NCI-H82 treated with DMSO at 0.1 percent for 48 hours (cell line): ENCODE results near the gene LYZL6.
"Not testable (repeated sequence)": the region's sequence is repeated elsewhere in the genome, so short reads cannot be mapped to it uniquely, and the experiment has no call there.

ENCODE experiments used
- DNase-seq: peaks from one replicate; lab custom pipeline; 2025; ENCODE audit not compliant: unreplicated experiment; lab: John Stamatoyannopoulos, UW

Gene LYZL6

DNA sequence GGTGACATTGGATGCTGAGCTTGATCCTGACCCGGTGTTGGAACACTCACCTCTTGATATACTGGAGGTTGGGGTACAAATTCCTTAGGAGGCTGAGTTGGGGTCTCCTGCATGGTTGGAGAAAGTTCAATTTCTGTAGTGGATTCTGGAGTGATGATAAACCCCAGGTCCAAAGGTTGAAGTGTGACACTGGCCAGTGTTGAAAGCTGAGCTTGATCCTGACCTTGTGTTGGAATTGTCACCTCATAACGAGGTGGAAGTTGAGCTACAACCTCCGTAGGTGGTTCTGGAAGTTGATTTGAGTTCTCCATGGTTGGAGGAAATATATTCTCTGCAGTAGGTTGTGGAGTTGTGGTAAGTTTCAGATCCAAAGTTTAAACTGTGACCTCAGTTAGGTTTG lies 34.1 kb downstream of the LYZL6 start:
- no peak for DNase-seq

DNA sequence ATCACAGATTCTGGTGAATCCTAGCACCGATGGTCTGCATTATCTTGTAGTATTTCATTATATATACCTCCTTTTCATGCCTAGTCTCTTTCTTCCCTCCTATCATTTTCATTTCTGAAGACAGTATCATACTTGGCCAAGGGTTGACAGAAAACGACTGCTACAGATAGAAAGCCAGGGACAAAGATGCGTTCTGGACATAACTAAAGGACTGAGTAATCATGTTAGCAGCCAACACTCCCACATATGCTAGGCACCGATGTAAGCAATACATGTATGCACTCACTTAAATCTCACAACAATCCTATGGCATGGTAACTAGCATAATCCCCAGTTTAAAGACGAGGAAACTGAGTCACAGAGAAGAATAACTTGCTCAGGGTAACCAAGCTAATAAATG lies 35.8 kb downstream of the LYZL6 start:
- DNase-seq: no peak

- DNase-seq: no peak
Measured at GRCh38 chr17:35906926-35907637, 36.4 kb downstream of the LYZL6 start.

- DNase-seq: no peak
Measured at GRCh38 chr17:35906191-35906925, 37.2 kb downstream of the LYZL6 start.

GRCh38 chr17:35903451-35903850 lies 40.1 kb downstream of the LYZL6 start:
- no peak for DNase-seq

- no peak for DNase-seq
Measured at GRCh38 chr17:35901631-35902175, 41.8 kb downstream of the LYZL6 start.

GRCh38 chr17:35900708-35901480 lies 42.6 kb downstream of the LYZL6 start:
- DNase-seq: no peak

DNA sequence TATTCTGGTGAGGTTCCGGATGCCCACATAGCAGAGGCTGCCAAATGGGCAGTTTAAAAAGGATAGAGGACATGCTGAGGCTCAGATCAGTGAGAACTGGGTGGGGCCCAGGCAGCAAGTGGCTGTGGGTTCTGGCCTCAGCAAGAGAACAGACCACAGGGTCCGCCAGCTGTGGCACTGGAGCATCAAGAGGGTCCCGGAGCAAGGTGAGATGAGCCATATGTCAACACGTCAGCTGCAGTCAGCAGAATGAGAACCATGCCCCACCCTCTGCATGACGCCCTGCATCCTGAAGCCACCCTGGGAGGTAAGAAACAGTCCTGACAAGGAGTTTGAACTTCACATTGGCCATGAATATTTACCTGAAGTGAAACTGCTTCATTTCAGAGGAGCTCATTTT lies 43.2 kb downstream of the LYZL6 start:
- no peak for DNase-seq

DNA sequence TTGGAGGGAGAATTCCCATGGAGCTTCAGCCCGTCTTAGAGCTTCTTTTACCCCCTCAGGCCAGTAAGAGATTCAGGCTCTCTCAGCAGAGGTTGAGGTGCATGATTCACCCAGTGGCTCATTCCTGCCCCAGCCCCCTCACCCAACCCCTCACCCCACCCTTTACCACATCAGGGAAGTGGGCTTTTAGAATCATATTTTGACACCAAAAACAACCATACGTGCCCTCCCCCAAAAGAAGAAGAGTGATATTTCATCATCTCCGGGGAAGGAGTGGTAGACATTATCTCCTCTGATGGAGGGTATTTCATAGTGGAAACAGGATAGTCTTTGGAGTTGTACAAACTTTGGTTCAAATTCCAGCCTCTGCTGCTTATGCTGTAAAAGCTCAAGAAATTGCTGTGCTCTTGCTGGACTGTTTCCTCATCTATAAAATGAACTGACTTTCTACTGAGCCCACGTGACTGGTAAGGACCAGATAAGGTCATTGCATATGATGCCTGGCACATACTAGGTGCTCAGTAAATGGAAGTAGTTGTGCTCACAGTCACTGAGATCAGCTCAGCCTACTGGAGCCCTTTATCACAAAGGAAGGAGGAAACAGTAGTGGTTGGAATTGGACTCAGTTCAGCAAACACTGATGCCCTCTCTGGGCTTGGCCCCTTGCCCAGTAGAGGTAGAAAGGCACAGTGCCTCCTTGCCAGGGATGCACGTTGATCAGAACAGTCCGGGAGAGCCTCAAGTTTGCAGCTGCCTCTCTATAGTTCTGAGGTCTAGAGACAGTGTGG lies 45.0 kb downstream of the LYZL6 start:
- no peak for DNase-seq

- DNase-seq: not testable (repeated sequence)
Measured at GRCh38 chr17:35897772-35898171, 45.7 kb downstream of the LYZL6 start.

DNA sequence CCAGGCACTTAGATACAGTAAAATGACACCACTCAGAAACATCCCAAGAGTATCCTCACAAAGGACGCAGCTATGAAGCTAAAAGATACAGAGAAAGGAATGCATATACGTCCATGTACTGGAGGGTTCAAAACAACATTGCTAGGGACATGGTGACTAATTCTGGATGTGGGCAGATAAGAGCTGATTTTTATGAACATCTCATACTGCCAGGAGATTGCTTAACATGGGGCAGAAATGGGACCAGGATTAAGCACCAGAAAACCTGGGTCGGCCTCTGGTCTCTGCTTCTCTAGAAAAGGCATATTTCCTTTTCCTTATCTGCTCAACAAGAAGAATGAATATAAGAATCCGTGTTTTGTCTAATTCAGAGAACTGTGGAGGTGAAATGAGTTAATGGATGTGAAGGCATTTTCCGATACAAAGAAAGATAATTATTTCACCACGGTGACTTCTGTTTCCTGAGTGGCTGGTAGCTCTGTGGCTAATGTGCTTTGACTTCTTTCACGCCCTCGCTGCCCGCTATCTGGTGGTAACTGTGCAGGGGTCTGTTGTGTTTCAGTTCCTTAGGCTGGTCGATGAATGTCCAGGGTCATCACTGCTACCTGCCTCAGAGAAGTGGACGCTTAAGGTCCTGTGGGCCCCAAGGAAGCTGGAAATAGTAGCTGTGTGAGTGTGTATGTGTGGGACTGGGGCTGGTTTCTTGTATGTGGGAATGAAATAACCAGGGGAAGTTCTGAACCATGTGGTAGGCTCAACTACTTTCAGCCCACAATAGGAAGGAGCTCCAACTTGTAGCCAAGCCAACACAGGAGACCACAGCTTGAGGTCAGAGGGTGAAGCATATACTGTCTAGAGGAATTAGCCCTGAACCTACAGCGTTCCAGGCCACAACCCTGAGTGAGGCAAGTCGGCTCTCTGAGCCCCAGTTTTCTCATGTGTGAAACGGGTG lies 47.6 kb downstream of the LYZL6 start:
- DNase-seq: no peak

- no peak for DNase-seq
Measured at GRCh38 chr17:35894206-35894605, 49.3 kb downstream of the LYZL6 start.

DNA sequence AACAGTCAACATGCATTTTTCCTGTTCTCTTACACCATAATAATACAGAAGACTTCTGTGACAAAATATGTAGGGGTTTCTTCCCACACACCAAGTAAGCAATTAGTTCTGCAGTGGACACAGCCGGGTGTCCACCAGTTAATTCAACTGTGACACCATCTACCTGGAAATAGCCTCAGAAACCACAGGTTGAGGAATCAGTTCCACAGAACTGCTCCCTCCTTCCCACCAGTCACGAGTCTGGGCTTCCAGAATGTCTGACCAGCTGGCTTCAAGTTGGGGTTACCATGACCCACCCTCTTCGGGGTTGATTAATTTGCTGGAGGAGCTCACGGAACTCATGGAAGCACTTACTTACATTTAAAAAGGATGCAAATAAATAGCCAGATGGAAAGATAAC lies 49.8 kb downstream of the LYZL6 start:
- no peak for DNase-seq

DNA sequence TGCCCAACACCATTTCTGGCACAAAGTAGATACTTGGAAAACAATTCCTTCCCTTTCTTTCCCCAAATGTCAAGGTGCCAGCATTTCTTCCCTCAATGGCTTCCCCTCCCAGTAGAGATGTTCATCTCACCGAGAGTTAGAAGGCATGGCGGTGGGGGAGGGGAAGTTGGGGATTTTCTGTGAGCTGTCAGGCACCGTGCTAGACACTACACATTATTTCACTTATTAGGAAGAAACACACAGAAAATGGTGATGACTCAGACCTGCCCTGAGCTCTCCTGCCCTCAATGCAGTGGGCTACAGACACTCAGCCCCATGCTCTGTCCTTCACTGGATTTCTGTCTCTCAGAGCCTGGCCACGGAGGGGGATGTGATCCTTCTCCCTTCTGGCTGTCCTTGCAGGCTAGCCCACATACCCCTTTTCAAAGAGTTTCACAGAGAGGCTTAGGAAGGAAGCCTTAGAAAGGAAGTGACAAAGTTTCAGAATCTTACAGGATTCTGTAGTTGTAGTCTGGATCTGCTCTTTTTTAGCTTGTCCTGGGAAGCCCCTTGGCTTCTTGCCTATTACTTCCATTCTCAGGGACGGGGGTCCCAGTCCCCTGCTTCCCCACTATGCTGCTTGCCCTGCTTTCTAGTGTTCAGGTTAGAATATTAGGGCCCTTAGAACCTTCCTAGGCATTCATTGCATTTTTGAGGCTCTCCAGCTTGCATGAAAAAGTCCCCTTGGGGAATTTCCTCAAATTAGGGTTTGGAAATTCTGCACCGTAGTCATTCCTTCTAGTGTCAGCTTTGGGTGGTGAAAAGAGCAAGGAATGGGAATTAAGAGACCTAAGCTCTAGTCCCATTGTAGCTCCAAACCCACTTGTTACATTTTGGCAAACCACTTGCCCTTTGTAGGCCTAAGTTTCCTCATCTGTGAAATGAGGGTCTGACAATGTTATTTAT lies 51.1 kb downstream of the LYZL6 start:
- DNase-seq: no peak

- no peak for DNase-seq
Measured at GRCh38 chr17:35891269-35891668, 52.2 kb downstream of the LYZL6 start.

DNA sequence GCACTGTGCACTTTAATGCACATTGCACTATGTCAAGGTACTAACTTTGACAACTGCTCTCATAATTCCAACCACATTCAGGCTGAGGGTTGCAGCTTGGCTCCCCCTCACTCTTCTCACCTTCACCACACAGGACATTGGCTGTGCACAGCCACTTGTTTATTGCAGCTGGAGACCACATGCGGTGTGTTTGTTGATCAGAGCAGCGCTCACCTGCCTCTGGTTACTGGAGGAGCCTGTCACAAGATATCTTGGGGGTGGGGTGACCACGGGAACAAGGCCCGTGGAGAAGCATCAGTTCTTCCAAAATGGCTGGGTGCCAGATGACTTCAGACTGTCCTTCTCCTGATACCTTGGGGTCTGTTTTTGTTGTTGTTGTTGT lies 52.7 kb downstream of the LYZL6 start:
- DNase-seq: no peak

DNA sequence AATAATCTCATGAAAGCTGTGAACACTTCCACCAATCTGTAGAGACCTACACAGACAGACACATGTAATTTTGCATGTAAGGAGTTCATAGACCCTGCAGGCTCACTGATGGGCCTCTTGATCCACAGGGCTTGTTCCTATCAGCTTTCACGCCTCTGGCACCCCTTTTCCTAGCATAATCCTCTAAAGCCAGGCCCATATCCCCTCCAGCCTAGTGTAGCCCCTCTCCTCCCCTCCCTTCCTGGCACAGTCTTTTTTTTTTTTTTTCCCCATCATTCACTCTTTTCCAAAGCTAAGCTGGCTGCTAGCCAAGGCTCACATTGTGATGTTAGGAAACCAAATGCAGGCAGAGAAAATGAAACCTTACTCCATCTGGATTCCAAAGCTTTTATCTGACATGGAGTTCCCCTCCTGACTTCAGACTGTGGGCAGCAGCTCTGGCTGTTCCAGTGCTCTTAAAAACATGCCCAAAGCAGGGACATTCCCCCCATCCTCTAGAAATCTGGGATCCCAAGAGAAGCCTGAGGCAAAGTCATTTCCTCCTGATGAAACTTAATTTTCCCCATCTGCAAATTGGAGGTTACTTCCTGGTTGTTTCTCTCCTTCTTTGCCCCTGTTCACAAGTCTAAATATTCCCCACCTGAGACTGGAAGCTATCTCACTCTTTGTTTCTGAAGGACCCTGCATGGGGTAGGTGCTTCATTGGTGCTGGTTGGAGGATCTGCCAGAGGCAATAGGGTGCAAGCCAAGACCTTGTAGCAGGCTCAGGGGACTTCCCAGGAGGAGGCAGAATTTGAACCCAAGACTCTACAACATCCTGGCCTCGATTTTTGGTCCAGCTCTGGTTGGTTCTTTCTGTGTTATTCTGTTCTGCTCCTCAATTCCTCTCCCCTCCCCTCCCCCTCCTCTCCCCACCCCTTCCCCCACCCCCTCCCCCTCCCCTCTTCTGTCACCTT lies 53.4 kb downstream of the LYZL6 start:
- DNase-seq: no peak

- DNase-seq: no peak
Measured at GRCh38 chr17:35889241-35889640, 54.3 kb downstream of the LYZL6 start.
